OCI-LY1 (cell line): ENCODE results near the gene NID2.

ENCODE experiments used
- H2AFZ ChIP-seq: fragments of 200-600 bp; sonication (generic), shearing (Covaris generic); 2 replicates; pipeline ENCODE4 v1.6.0; 2014; ENCODE audit warnings: antibody characterized with exemption, mild to moderate bottlenecking, low read length
- H3F3A ChIP-seq: fragments of 200-600 bp; sonication (generic), shearing (Covaris generic); 2 replicates; pipeline ENCODE4 v1.6.0; 2014; ENCODE audit warnings: mild to moderate bottlenecking, antibody characterized with exemption, low read length, moderate library complexity; ENCODE audit not compliant: insufficient read depth
- H3K27ac ChIP-seq: fragments of 200-600 bp; sonication (generic); 2 replicates; pipeline ENCODE4 v1.5.1; 2014; ENCODE audit warnings: low read length, mixed run types, mild to moderate bottlenecking, low read depth; ENCODE audit not compliant: poor library complexity, severe bottlenecking
- H3K27me3 ChIP-seq: fragments of 200-600 bp; sonication (generic); 2 replicates; pipeline ENCODE4 v1.6.0; 2014; ENCODE audit warnings: antibody characterized with exemption, mild to moderate bottlenecking, low read length, moderate library complexity; ENCODE audit not compliant: insufficient read depth
- H3K36me3 ChIP-seq: fragments of 200-600 bp; sonication (generic); 2 replicates; pipeline ENCODE4 v1.6.1; 2014; ENCODE audit warnings: mild to moderate bottlenecking, antibody characterized with exemption, low read length, moderate library complexity, mixed read lengths; ENCODE audit not compliant: insufficient read depth
- H3K4me1 ChIP-seq: fragments of 200-600 bp; sonication (generic); 2 replicates; pipeline ENCODE4 v1.5.1; 2014; ENCODE audit warnings: mild to moderate bottlenecking, low read length, moderate library complexity; ENCODE audit not compliant: insufficient read depth, severe bottlenecking
- H3K4me2 ChIP-seq: fragments of 200-600 bp; sonication (generic), shearing (Covaris generic); 2 replicates; pipeline ENCODE4 v1.6.1; 2014; ENCODE audit warnings: low read length
- H3K4me3 ChIP-seq: fragments of 200-600 bp; sonication (generic); 2 replicates; pipeline ENCODE4 v1.5.1; 2014; ENCODE audit warnings: low read length, low read depth, mild to moderate bottlenecking, mixed read lengths; ENCODE audit not compliant: poor library complexity, severe bottlenecking
- H3K79me2 ChIP-seq: fragments of 200-600 bp; shearing (Covaris generic); 2 replicates; pipeline ENCODE4 v1.6.1; 2016; ENCODE audit warnings: mixed run types, low read length, mixed read lengths; ENCODE audit not compliant: insufficient read depth
- H3K9ac ChIP-seq: fragments of 200-600 bp; sonication (generic), shearing (Covaris generic); 2 replicates; pipeline ENCODE4 v1.6.1; 2014; ENCODE audit warnings: mild to moderate bottlenecking, low read length, mixed read lengths
- H3K9me2 ChIP-seq: fragments of 200-600 bp; sonication (generic), shearing (Covaris generic); 2 replicates; pipeline ENCODE4 v1.6.1; 2014; ENCODE audit warnings: low read depth, mild to moderate bottlenecking, low read length, mixed read lengths
- H3K9me3 ChIP-seq: fragments of 200-600 bp; shearing (Covaris generic); 2 replicates; pipeline ENCODE4 v1.6.1; 2014; ENCODE audit warnings: low read length, mixed read lengths
- H4K20me1 ChIP-seq: fragments of 200-600 bp; sonication (generic), shearing (Covaris generic); 2 replicates; pipeline ENCODE4 v1.6.0; 2016; ENCODE audit warnings: mild to moderate bottlenecking, low read length; ENCODE audit not compliant: insufficient read depth
- CTCF ChIP-seq: fragments of 200-600 bp; sonication (generic), shearing (Covaris generic); IDR thresholded peaks from 2 replicates; pipeline ENCODE4 v1.5.1; 2017; ENCODE audit warnings: mild to moderate bottlenecking, antibody characterized with exemption, low read length, moderate library complexity, mixed read lengths
- EZH2 ChIP-seq: fragments of 200-600 bp; sonication (generic), shearing (Covaris generic); IDR thresholded peaks from 2 replicates; pipeline ENCODE4 v1.8.0; 2017; ENCODE audit warnings: borderline replicate concordance, mixed run types, mild to moderate bottlenecking, antibody characterized with exemption, low read length, moderate library complexity, mixed read lengths

Gene NID2, protein sequence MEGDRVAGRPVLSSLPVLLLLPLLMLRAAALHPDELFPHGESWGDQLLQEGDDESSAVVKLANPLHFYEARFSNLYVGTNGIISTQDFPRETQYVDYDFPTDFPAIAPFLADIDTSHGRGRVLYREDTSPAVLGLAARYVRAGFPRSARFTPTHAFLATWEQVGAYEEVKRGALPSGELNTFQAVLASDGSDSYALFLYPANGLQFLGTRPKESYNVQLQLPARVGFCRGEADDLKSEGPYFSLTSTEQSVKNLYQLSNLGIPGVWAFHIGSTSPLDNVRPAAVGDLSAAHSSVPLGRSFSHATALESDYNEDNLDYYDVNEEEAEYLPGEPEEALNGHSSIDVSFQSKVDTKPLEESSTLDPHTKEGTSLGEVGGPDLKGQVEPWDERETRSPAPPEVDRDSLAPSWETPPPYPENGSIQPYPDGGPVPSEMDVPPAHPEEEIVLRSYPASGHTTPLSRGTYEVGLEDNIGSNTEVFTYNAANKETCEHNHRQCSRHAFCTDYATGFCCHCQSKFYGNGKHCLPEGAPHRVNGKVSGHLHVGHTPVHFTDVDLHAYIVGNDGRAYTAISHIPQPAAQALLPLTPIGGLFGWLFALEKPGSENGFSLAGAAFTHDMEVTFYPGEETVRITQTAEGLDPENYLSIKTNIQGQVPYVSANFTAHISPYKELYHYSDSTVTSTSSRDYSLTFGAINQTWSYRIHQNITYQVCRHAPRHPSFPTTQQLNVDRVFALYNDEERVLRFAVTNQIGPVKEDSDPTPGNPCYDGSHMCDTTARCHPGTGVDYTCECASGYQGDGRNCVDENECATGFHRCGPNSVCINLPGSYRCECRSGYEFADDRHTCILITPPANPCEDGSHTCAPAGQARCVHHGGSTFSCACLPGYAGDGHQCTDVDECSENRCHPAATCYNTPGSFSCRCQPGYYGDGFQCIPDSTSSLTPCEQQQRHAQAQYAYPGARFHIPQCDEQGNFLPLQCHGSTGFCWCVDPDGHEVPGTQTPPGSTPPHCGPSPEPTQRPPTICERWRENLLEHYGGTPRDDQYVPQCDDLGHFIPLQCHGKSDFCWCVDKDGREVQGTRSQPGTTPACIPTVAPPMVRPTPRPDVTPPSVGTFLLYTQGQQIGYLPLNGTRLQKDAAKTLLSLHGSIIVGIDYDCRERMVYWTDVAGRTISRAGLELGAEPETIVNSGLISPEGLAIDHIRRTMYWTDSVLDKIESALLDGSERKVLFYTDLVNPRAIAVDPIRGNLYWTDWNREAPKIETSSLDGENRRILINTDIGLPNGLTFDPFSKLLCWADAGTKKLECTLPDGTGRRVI (N-terminal part only)

DNA sequence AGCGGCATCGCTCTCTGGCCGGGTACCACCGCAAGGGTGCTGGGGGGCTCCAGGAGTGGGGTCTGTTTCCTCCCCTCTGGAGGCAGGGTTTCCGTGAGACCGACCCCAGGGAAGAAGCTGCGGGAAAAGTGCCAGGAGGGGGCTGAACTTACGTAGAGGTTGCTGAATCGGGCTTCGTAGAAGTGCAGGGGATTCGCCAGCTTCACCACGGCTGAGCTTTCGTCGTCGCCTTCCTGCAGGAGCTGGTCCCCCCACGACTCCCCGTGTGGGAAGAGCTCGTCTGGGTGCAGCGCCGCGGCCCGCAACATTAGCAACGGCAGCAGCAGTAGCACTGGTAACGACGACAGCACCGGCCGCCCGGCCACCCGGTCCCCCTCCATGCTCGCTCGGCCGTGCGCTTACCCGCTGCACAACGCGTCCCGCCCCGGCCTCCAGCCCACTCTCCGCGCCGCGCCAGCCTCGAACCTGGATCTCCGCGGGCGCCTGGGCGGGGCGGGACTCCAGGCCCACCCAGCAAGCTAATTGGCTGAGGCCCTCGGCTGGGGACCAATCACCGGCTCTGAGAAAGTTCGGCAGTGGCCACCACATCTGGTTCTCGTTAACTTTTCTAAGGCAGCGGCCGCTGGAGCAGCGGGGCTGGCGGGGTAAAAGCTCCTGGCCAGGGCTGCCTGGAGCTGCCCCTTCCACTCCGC, at the start of gene NID2:
Gene NID2, minus strand, starts transcription at position 445 of the 692 bp plus-strand sequence. Its CDS starts 65 bp downstream, at position 380.
- Histone ChIP-seq H3K27me3 (no peaks in the 10 kb centered on the region), H3K9ac (no peak within 1 kb of the TSS), H4K20me1 (no peaks in the 10 kb centered on the region), H3K9me2 (no peaks in the 10 kb centered on the region), H3K4me3 (no peak within 1 kb of the TSS), H3F3A (no peaks in the 10 kb centered on the region), H3K4me2 (no peak within 1 kb of the TSS), H2AFZ (no peak within 1 kb of the TSS), H3K9me3 (no peaks in the 10 kb centered on the region), H3K4me1 (no peaks in the 10 kb centered on the region), H3K36me3 (no peaks in the 10 kb centered on the region), H3K79me2 (no peaks in the 10 kb centered on the region), H3K27ac (no peak within 1 kb of the TSS)
- TF ChIP-seq EZH2 (no peak), CTCF (no peak)

- Histone ChIP-seq H3F3A (no peaks in the 10 kb centered on the region), H4K20me1 (no peaks in the 10 kb centered on the region), H3K9me2 (no peaks in the 10 kb centered on the region), H3K4me1 (no peaks in the 10 kb centered on the region), H3K36me3 (no peaks in the 10 kb centered on the region), H3K4me3 (no peak overlapping the region), H3K4me2 (no peak overlapping the region), H2AFZ (no peak overlapping the region), H3K27me3 (no peaks in the 10 kb centered on the region), H3K9me3 (no peaks in the 10 kb centered on the region), H3K27ac (no peak overlapping the region), H3K79me2 (no peaks in the 10 kb centered on the region), H3K9ac (no peak overlapping the region)
- no peak for TF ChIP-seq EZH2
- TF ChIP-seq CTCF: no peak
Measured at GRCh38 chr14:52117111-52117832, 48.4 kb upstream of the NID2 start.
